Body of pancreas (tissue), 4 donors: ENCODE data around the gene COL18A1. TPM values are rescaled to one million over a fixed set of nuclear protein-coding genes. Genes with fewer than 3 reads are reported as not detected.
"Not testable (repeated sequence)": the region's sequence is repeated elsewhere in the genome, so short reads cannot be mapped to it uniquely, and the experiment has no call there.

Source experiments
- ATAC-seq: fragments of 150-250 bp; one replicate; pipeline ENCODE4 v1.9.1; 2016
- DNase-seq, 4 donors: peaks; one replicate each; pipeline ENCODE4 v3.0.0-alpha.2; 2019
- H3K27ac ChIP-seq, 4 donors: fragments of 200-600 bp; sonication (generic); 1 replicate in 3 of 4; 2 replicates in 1 of 4; pipeline versions ENCODE4 v1.5.1 to v1.6.1; 2016 to 2019; ENCODE audit warnings: mild to moderate bottlenecking in 1 of 4, mixed read lengths in 1 of 4, moderate library complexity in 1 of 4
- H3K27me3 ChIP-seq, 2 donors: fragments of 200-600 bp; sonication (generic); one replicate each; pipeline ENCODE4 v1.6.0; 2016; ENCODE audit warnings: mild to moderate bottlenecking in 1 of 2
- H3K36me3 ChIP-seq, 2 donors: fragments of 200-600 bp; sonication (generic); replicated peaks in 1 of 2; 2 replicates each; pipeline ENCODE4 v1.5.1; 2016; ENCODE audit warnings: low read depth in 2 of 2; ENCODE audit not compliant: insufficient read depth in 1 of 2
- H3K4me1 ChIP-seq: fragments of 200-600 bp; sonication (generic); one replicate; pipeline ENCODE4 v1.6.0; 2016
- H3K4me3 ChIP-seq, 2 donors: fragments of 200-600 bp; sonication (generic); 1 replicate in 1 of 2; 2 replicates in 1 of 2; pipeline ENCODE4 v1.5.1; 2016 to 2019
- H3K9me3 ChIP-seq, 3 donors: fragments of 200-600 bp; sonication (generic); 1 replicate in 2 of 3; 2 replicates in 1 of 3; pipeline ENCODE4 v1.5.1; 2016
- CTCF ChIP-seq, 7 experiments: fragments of 450-650 bp in 4 of 7; fragments of 200-600 bp in 3 of 7; sonication (generic) in 3 of 7; IDR thresholded peaks; one replicate each; pipeline ENCODE4 v1.5.1; 2016 to 2019; ENCODE audit warnings: antibody characterized with exemption in 7 of 7
- POLR2A ChIP-seq, 3 donors: fragments of 450-650 bp; IDR thresholded peaks; one replicate each; pipeline ENCODE4 v1.6.1; 2016; ENCODE audit warnings: antibody characterized with exemption in 3 of 3, mild to moderate bottlenecking in 2 of 3
- WGBS, 2 donors: methylation state at CpG; one replicate each; pipeline ENCODE4 v1.1.5; 2017; 5-methylcytosine and 5-hydroxymethylcytosine counted together
- intact Hi-C: fragments of 100-400 bp; cut with DNase I; formaldehyde crosslinking; loops from one replicate; pipeline ENCODE4 v1.15.1; 2023
- total RNA-seq, 2 donors: library from RNA; depleted of rRNA; stranded (reverse); fragments of >200 nt; gene quantifications; one replicate each; pipeline ENCODE4 v1.1.0, GENCODE V29; 2016

The COL18A1 gene
- total RNA-seq, 2 donors from 2014 or later, result 108 to 284 TPM

- Histone ChIP-seq H3K27me3 (no peaks in the 10 kb centered on the region), H3K4me1 (peaks cover 7% of the 10 kb centered on the region), H3K27ac (no peak overlapping the region), H3K4me3 (no peak overlapping the region), H3K36me3 (no peaks in the 10 kb centered on the region), H3K9me3 (no peaks in the 10 kb centered on the region)
- no peak for ATAC-seq
- WGBS, 2 donors, result 68 to 81% methylated on average over 22 to 29 of the region's 29 CpGs
- no peak for TF ChIP-seq POLR2A (IDR thresholded peaks at IDR 0.05)
- TF ChIP-seq CTCF (IDR thresholded peaks at IDR 0.05), result no peak
- intact Hi-C loops, result loop anchor here (5.0 to 10.0 kb wide), 2 partner anchors 38 to 265 kb away; no protein-coding TSS in a partner anchor
- DNase-seq, result no peak
Measured at GRCh38 chr21:45559216-45560105, 154.5 kb downstream of the COL18A1 start.

GRCh38 chr21:45560106-45561021 is 155.4 kb downstream of the COL18A1 start:
- H3K27ac ChIP-seq, result no peak overlapping the region
- H3K9me3 ChIP-seq, result no peaks in the 10 kb centered on the region
- 69 to 71% methylated on average over 19 to 30 of the region's 30 CpGs for WGBS, 2 donors
- intact Hi-C loops, result no loop called here
- ATAC-seq, result no peak
- H3K36me3 ChIP-seq, result no peaks in the 10 kb centered on the region
- no peak for DNase-seq
- H3K4me3 ChIP-seq, result no peak overlapping the region
- no peak for TF ChIP-seq POLR2A (IDR thresholded peaks at IDR 0.05)
- no peak for TF ChIP-seq CTCF (IDR thresholded peaks at IDR 0.05)
- H3K27me3 ChIP-seq, result no peaks in the 10 kb centered on the region
- H3K4me1 ChIP-seq, result peaks cover 7% of the 10 kb centered on the region

GRCh38 chr21:45561241-45561640 is 156.3 kb downstream of the COL18A1 start:
- DNase-seq, H3K4me1 ChIP-seq, H3K36me3 ChIP-seq, H3K27me3 ChIP-seq, H3K9me3 ChIP-seq, H3K27ac ChIP-seq, intact Hi-C loops, ATAC-seq, H3K4me3 ChIP-seq: not testable (repeated sequence)
- 81 to 87% methylated on average over 8 of the region's 8 CpGs for WGBS, 2 donors

- no peaks in the 10 kb centered on the region for H3K36me3 ChIP-seq
- H3K4me3 ChIP-seq, result no peak overlapping the region
- no peak for DNase-seq
- no peaks in the 10 kb centered on the region for H3K4me1 ChIP-seq
- intact Hi-C loops, result no loop called here
- H3K27me3 ChIP-seq, result no peaks in the 10 kb centered on the region
- ATAC-seq, result no peak
- WGBS, 2 donors, result 53 to 60% methylated on average over 10 of the region's 10 CpGs
- no peak overlapping the region for H3K27ac ChIP-seq
- TF ChIP-seq CTCF (IDR thresholded peaks at IDR 0.05) (no peak), POLR2A (IDR thresholded peaks at IDR 0.05) (no peak)
- H3K9me3 ChIP-seq, result no peaks in the 10 kb centered on the region
Measured at GRCh38 chr21:45562402-45562801, 157.4 kb downstream of the COL18A1 start.

GRCh38 chr21:45562965-45563364 is 158.0 kb downstream of the COL18A1 start:
- no peak overlapping the region for H3K4me3 ChIP-seq
- ATAC-seq, result peak; percentile 27

More at GRCh38 chr21:45562965-45563364, 158.0 kb downstream of the COL18A1 start:
- 13 to 16% methylated on average over 6 of the region's 6 CpGs for WGBS, 2 donors
- H3K9me3 ChIP-seq, result no peaks in the 10 kb centered on the region
- H3K27me3 ChIP-seq, result no peaks in the 10 kb centered on the region
- no peak for TF ChIP-seq CTCF (IDR thresholded peaks at IDR 0.05)
- no peak for TF ChIP-seq POLR2A (IDR thresholded peaks at IDR 0.05)
- no peaks in the 10 kb centered on the region for H3K36me3 ChIP-seq
- H3K27ac ChIP-seq, result no peak overlapping the region
- no peaks in the 10 kb centered on the region for H3K4me1 ChIP-seq
- intact Hi-C loops, result no loop called here
- no peak for DNase-seq
